ENCODE results near the gene SNRPA.
A peak's percentile ranks its signal among the peaks of the same experiment; 100 is the strongest.
"Not testable (repeated sequence)": the region's sequence is repeated elsewhere in the genome, so short reads cannot be mapped to it uniquely, and the experiment has no call there.

The SNRPA gene

GRCh38 chr19:40802300-40803169 lies 51.5 kb downstream of the SNRPA start:
- peak; percentile 29 for DNase-seq

DNA sequence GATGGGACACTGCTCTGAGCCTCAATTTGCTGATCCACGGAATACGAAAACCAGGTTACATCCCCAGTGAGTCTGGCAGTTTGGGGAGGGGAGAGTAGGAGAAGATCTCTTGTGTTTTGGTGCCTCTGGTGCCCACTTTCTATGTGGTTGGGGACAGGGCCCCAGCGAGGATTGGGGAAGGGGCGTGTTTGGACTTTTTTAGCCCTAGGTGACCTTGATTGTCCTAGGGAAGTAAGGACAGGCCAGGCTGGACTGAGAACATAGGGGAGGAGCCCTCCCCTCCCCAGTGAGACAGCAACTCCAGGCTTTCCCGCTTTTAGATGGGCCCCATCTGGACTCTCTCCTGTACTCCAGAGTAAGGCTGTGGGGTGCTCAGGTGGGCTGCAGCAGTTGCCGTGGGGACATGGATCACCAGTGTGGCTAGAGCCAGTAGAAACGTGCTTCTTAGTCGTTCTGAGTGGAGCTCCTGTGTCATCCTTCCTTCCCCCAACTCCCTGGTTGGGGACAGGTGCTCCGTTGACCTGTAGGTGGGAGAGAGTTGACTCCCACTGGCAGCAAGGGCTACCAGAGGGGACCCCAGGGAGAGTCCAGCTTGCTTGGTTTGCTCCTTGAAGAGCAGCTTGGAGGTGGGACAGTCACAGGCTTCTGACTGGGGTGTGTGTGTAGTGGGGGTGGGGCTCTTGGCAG lies 52.3 kb downstream of the SNRPA start:
- DNase-seq, result no peak

- DNase-seq, result peak; percentile 51
These were observed 53.1 kb downstream of the SNRPA start for GRCh38 chr19:40803857-40804782.

DNA sequence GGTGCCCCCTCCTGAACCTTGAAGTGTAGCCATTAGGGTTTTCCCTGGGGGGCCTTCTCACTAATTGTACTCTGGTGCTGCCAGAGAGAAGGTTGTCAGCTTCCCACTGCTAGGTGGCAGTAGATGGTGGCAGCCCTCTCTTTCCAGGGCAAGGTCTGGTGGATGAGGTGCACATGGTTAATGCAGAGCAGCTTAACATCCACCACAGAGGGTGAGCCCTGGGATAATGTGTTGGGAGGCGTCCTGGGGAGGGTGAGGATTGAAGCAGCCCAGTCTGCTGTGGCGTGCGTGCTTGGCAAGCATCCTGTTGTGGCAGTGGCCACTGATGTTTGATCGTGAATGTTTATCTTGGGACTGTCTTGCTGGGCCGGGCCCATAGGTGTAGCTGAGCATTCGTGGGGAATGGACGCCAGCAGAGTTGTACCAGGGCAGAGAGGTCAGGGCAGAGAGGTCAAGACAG lies 53.8 kb downstream of the SNRPA start:
- peak; percentile 34 for DNase-seq

DNA sequence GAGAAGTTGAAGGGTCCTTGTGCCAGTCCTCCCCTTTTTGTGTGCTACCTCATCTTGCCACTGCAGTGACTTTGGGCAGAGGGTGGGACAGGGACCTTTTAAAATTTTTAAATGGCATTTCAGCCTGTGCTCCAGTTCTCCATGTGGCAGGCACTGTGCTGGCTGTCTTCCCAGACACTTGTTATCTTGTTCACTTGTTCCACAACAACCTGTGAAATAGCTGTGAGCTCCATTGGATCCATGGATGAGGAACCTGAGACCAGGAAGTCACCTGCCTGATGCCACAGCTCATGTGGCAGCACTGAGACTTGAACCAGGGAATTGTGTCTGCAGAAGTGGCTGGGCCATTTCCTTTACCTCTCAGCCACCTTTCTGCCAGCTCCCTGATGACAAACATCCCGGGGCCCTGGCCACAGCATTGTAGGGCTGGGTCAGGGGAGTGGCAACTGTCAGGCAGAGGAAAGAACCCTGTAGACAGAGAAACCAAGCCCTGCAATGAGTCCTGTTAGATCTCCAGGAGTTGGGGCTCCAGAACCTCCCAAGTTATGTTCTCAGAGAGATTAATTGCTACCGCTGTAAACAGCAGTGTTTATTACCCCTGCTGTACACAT lies 54.4 kb downstream of the SNRPA start:
- no peak for DNase-seq

GRCh38 chr19:40806423-40807146 lies 55.6 kb downstream of the SNRPA start:
- DNase-seq, result peak; percentile 99

DNA sequence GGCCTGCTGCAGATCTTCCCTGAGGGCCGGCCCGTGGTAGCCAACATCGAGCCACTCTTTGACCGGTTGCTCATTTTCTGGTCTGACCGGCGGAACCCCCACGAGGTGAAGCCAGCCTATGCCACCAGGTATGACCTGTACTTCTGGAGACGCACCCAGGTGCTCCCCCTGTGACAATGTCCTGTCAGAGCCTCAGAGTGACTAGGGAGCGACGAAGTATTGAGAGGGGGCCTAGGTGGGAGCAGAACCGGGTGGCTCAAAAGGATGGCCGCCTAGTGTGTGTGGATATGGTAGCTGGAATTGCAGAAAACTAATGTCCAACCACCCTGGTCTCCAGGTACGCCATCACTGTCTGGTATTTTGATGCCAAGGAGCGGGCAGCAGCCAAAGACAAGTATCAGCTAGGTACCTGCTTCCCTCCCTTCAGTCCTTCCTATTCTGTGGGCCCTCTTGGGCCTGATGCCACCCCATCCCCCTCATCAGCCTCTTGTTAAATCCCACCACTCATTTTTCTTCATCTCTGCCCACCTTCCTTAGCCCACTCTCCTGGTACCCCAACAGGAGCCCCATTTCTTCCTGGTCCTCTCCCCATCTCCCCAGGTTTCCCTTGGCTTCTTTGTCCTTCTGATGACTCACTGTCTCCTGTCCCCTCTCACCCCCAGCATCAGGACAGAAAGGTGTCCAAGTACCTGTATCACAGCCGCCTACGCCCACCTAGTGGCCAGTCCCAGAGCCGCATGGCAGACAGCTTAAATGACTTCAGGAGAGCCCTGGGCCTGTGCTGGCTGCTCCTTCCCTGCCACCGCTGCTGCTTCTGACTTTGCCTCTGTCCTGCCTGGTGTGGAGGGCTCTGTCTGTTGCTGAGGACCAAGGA lies 56.4 kb downstream of the SNRPA start:
- DNase-seq, result peak; percentile 43

- DNase-seq, result no peak
These were observed 57.0 kb downstream of the SNRPA start for GRCh38 chr19:40808021-40808325.

GRCh38 chr19:40808497-40808896 lies 57.5 kb downstream of the SNRPA start:
- no peak for DNase-seq

- DNase-seq, result no peak
These were observed 58.5 kb downstream of the SNRPA start for GRCh38 chr19:40809358-40810086.

- no peak for DNase-seq
These were observed 59.2 kb downstream of the SNRPA start for GRCh38 chr19:40810160-40810559.

DNA sequence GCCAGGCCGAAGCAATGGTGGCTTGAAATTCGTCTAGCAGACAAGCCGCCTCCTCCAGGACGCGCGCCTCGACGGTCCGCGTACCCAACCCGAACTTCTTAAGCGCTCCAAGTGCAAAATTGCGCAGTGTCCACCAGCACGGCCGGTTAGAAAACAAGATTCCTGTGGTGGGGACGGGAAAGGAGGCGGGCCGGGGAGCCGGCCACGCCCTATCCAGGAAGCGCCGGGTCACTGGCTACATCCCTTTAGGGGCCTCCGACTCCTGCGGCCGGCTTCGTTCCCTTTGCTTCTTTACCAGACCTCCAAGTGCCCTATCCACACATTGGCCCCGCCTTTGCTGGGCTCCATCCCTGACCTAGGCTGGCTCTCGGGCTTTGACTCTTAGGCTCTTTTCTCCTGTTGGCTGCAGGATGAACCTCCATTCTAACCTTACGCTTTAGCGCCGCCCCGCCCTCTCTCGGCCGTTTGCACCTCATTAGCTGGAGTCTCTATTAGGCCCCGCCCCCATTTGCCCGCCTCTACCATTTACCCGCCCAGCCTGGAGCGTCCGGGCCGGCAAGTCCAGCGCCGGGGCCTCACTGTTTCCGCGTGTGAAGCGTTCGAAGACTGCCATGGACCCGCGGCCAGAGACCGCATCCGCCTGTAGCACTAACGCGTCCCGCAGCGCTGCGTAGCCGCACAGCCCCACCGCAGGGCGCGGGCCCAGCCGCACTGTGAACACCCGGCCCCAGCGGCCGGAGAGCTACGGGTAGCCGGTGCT lies 59.8 kb downstream of the SNRPA start:
- DNase-seq, result peak; percentile 79

DNA sequence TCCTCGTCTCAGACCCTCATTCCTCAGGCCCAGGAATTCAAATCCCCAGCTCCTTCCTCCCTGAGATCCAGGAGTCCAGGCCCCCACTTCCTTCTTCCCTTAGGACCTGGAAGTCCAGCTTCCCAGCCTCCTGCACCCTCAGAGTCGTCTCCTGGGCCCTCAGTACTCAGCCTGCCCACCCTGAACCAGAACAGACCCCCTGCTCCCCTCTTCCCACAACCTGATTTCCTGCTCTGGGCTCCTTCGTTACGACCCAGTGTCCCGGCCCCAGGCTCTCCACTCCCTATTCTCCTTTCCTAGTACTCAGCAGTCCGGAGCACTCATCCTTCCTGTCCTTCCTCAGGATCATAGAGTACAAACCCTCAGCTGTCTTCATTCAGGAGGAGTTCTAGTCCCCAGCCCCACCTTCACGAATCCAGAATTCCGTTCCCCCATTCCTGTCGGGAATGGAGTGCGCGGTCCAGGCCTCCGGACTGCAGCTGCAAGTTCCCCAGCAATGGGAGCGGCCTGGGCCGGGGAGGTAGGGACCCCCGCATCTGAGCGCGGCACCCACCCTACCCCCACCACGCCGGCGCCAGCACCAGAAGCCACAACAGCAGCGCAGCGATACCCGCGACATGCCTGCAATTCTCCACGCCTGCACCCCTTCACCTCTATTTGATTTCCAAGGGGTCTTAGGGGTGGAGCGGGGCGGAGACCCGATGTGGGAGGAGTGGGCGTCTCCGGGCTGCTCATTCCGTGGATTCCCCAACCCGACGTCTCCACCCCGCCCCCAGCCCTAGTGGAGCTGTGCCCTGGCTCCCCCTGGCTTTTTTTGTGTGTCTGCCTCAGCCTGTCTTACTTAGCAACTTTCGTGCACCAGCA lies 60.7 kb downstream of the SNRPA start:
- peak; percentile 44 for DNase-seq

- not testable (repeated sequence) for DNase-seq
These were observed 61.6 kb downstream of the SNRPA start for GRCh38 chr19:40812571-40812970.

GRCh38 chr19:40813182-40813581 lies 62.2 kb downstream of the SNRPA start:
- DNase-seq, result no peak
